GM12801 (cell line): ENCODE data around the gene STX7.

Experiments
- CTCF ChIP-seq: IDR thresholded peaks from one replicate; pipeline ENCODE4 v1.5.1; 2011; ENCODE audit warnings: control low read depth; ENCODE audit not compliant: insufficient read length; ENCODE audit errors: extremely low read depth

Gene STX7

GRCh38 chr6:132515386-132515785 lies 2.5 kb upstream of the STX7 start:
- TF ChIP-seq CTCF: no peak

- TF ChIP-seq CTCF: no peak
Measured at GRCh38 chr6:132513831-132514545, 1.1 kb upstream of the STX7 start.

- no peak for TF ChIP-seq CTCF
Measured at GRCh38 chr6:132512342-132512637, 626 bp downstream of the STX7 start.

GRCh38 chr6:132511831-132512220 lies 1.1 kb downstream of the STX7 start:
- no peak for TF ChIP-seq CTCF

- TF ChIP-seq CTCF: no peak
Measured at GRCh38 chr6:132511210-132511830, 1.6 kb downstream of the STX7 start.

GRCh38 chr6:132506869-132507808 lies 5.8 kb downstream of the STX7 start:
- no peak for TF ChIP-seq CTCF

GRCh38 chr6:132506461-132506860 lies 6.5 kb downstream of the STX7 start:
- no peak for TF ChIP-seq CTCF
